ENCODE results near the gene ERO1A. TPM values are rescaled to one million over a fixed set of nuclear protein-coding genes. Genes with fewer than 3 reads are reported as not detected.
A peak's percentile ranks its signal among the peaks of the same experiment; 100 is the strongest.

The ERO1A gene, protein sequence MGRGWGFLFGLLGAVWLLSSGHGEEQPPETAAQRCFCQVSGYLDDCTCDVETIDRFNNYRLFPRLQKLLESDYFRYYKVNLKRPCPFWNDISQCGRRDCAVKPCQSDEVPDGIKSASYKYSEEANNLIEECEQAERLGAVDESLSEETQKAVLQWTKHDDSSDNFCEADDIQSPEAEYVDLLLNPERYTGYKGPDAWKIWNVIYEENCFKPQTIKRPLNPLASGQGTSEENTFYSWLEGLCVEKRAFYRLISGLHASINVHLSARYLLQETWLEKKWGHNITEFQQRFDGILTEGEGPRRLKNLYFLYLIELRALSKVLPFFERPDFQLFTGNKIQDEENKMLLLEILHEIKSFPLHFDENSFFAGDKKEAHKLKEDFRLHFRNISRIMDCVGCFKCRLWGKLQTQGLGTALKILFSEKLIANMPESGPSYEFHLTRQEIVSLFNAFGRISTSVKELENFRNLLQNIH
- total RNA-seq = 100 to 1,000 TPM in 1 of 6 experiments, 10 to 100 TPM in 5; 31.2 to 162 (median 37.9) TPM
- long read RNA-seq, partial matches to known transcripts = 0 of 1 reads
- long read RNA-seq, other reads (novel, unspliced or antisense) = 1 of 1 reads

DNA sequence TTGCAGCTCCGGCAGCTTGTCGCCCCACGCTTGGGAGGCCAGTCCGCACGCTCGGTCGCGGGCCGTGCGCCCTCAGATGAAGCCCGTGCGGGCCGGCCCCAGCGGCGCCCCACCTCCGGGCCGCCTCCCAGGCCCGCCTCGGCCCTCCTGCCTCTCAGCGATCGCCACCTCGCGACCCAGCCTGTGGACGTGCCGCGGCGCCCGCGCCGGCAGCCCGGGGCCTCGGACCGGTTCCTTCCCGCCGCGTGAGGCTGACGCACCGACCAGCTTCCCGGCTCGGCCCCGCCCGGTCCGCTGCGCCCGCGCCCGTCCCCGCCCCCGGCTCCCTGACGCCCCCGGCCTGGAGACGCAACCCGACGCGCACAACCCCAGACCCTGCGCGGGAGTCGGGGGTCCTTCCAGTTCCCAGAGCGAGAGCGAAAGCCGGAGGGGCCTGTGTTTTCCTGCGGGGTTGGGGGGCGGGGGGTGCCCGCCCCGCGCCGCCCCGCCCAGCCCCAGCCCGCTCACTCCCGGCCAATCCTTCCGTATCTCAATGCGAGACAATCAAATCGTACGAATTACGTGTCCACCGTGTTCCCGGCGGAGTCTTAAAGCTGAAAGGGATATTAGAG, at the start of gene ERO1A:
Gene ERO1A, minus strand, starts transcription at position 78 of the 611 bp plus-strand sequence. Its CDS starts 77 bp downstream, at position 1.
- intact Hi-C loops (cut with DNase I) = no loop called here

DNA sequence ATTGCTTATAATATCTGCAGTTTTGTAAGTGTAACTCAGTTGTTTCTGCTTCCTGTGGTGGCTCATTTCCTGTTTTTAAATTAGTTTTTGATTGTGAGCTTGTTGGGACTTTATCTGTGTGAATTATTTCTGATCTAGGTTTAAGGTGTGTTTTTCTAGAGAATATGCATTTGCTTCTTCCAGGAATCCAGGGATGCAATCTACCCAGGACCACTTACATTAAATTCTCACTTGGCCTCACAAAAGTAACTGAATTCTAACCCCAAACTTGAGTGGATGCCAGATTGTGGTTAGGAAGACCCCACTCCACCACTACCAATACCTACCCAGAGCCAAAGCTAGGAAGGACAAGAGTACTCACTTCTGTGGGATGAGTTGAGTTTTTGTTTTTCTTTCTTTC, 46.5 kb upstream of the ERO1A start:
- ATAC-seq = no peak
- peak overlapping the region; percentile 20 to 44 (median 42) for H3K27ac ChIP-seq
- H3K4me3 ChIP-seq = no peak overlapping the region
- intact Hi-C loops (cut with DNase I) = no loop called here
- DNase-seq = no peak
- peaks cover 0 to 14% (median 2%) of the 10 kb centered on the region in 4 donors for H3K36me3 ChIP-seq
- no peaks in the 10 kb centered on the region for H3K9me3 ChIP-seq
- H3K27me3 ChIP-seq = no peaks in the 10 kb centered on the region
- TF ChIP-seq POLR2A (IDR thresholded peaks at IDR 0.05) = no peak
- TF ChIP-seq, protein P1, sequence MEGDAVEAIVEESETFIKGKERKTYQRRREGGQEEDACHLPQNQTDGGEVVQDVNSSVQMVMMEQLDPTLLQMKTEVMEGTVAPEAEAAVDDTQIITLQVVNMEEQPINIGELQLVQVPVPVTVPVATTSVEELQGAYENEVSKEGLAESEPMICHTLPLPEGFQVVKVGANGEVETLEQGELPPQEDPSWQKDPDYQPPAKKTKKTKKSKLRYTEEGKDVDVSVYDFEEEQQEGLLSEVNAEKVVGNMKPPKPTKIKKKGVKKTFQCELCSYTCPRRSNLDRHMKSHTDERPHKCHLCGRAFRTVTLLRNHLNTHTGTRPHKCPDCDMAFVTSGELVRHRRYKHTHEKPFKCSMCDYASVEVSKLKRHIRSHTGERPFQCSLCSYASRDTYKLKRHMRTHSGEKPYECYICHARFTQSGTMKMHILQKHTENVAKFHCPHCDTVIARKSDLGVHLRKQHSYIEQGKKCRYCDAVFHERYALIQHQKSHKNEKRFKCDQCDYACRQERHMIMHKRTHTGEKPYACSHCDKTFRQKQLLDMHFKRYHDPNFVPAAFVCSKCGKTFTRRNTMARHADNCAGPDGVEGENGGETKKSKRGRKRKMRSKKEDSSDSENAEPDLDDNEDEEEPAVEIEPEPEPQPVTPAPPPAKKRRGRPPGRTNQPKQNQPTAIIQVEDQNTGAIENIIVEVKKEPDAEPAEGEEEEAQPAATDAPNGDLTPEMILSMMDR (IDR thresholded peaks at IDR 0.05) = no peak
- H3K4me1 ChIP-seq = peaks cover 0 to 22% (median 0%) of the 10 kb centered on the region in 4 donors

More for the DNA sequence above, at the start of gene ERO1A:
- peak; percentile 93 for TF ChIP-seq POLR2A (IDR thresholded peaks at IDR 0.05)
- TF ChIP-seq, protein P1 (IDR thresholded peaks at IDR 0.05) = peak in 1 of 4 donors; percentile 24
- H3K4me1 ChIP-seq = peaks cover 0 to 37% (median 9%) of the 10 kb centered on the region in 4 donors
- DNase-seq (peak; percentile 93 to 96 (median 95)), ATAC-seq (peak; percentile 84 to 96 (median 94))
- no peaks in the 10 kb centered on the region for H3K36me3 ChIP-seq
- H3K27ac ChIP-seq = peak within 1 kb of the TSS; percentile 92 to 99 (median 93)
- WGBS (ENCODE audit: insufficient coverage, low coverage, low lambda C conversion rate, missing lambda C conversion rate) = 0% methylated on average over 17 of the region's 78 CpGs
- no peaks in the 10 kb centered on the region for H3K9me3 ChIP-seq
- H3K27me3 ChIP-seq = no peaks in the 10 kb centered on the region
- H3K4me3 ChIP-seq = peak within 1 kb of the TSS; percentile 79 to 90 (median 83)

DNA sequence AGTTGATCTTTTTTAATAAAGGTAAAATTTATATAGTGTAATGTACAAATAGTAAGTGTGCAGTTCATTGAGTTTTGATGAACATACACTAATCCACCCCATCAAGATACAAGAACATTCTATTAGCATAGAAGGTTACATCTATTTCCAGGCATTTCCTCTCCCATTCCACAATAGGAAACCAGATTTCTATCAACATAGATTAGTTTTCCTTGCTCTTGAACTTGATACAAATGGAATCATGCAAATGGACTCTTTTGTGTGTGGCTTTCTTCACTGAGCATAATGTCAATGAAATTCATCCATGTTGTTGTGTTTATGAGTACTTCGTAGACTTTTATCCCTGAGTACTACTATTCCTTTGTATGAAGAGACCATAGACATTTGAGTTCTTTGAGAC, 45.4 kb upstream of the ERO1A start:
- DNase-seq (no peak), ATAC-seq (no peak)
- intact Hi-C loops (cut with DNase I) = no loop called here
- H3K4me1 ChIP-seq = peaks cover 0 to 33% (median 2%) of the 10 kb centered on the region in 4 donors
- 100% methylated on average over 1 of the region's 1 CpG for WGBS (ENCODE audit: insufficient coverage, low coverage, low lambda C conversion rate, missing lambda C conversion rate)
- no peak for TF ChIP-seq POLR2A (IDR thresholded peaks at IDR 0.05)
- TF ChIP-seq, protein P1 (IDR thresholded peaks at IDR 0.05) = no peak
- no peak overlapping the region for H3K4me3 ChIP-seq
- no peaks in the 10 kb centered on the region for H3K27me3 ChIP-seq
- no peak overlapping the region for H3K27ac ChIP-seq
- no peaks in the 10 kb centered on the region for H3K9me3 ChIP-seq
- H3K36me3 ChIP-seq = peaks cover 0 to 6% (median 0%) of the 10 kb centered on the region in 4 donors

DNA sequence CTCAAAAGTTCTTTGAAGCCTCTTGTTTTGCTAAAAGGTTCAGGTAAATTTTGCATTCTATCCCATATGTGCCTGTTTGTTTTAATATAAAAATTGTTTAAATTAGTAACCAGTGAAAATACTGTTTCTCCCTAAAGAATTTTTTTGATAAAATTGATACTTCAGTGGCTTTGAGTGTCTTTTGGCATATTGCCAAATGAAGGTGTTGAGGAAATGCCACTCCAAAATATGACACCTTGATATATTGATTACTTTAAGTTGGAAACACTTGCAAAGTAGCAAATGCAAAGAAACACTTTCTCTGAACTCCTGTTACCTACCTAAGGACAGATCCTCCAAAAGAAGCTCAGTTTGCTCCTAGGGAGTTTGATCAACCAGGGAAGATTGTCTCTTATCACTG, 43.1 kb upstream of the ERO1A start:
- ATAC-seq = no peak
- TF ChIP-seq POLR2A (IDR thresholded peaks at IDR 0.05) = no peak
- TF ChIP-seq, protein P1 (IDR thresholded peaks at IDR 0.05) = no peak
- no peak overlapping the region for H3K27ac ChIP-seq
- peaks cover 0 to 44% (median 3%) of the 10 kb centered on the region in 4 donors for H3K4me1 ChIP-seq
- intact Hi-C loops (cut with DNase I) = no loop called here
- no peaks in the 10 kb centered on the region for H3K9me3 ChIP-seq
- no peaks in the 10 kb centered on the region for H3K27me3 ChIP-seq
- no peak overlapping the region for H3K4me3 ChIP-seq
- no peaks in the 10 kb centered on the region for H3K36me3 ChIP-seq
- no peak for DNase-seq

All from right lobe of liver (tissue), 6 donors.